NCI-H1092 (cell line): ENCODE data around the gene CHRNA3.

Source experiments
- DNase-seq: peaks from one replicate; lab custom pipeline; 2025; lab: John Stamatoyannopoulos, UW

The CHRNA3 gene

GRCh38 chr15:78636378-78636859, 15.6 kb upstream of the CHRNA3 start:
- no peak for DNase-seq

GRCh38 chr15:78635346-78635745, 14.6 kb upstream of the CHRNA3 start:
- DNase-seq: no peak

- DNase-seq: no peak
These were observed 13.7 kb upstream of the CHRNA3 start for GRCh38 chr15:78634210-78635145.

DNA sequence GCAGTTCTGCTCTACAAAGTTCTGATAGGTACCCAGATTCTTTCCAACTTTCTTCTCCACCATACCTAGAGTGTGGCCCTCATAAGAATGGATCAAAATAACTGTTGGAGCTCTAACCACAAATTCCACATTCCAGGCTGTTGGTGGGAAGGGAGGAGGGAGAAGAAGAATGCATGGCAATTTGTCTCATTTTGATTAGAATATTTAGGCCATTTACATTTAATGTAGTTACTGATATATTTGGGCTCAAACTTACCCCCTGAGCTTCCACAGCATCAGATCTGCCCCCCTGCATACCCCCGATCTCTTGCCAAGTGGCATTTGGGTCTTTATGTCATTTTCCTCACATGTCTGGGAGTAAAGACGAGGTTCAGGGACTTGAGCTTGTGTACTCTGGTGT, 12.6 kb upstream of the CHRNA3 start:
- no peak for DNase-seq

GRCh38 chr15:78630886-78631633, 10.3 kb upstream of the CHRNA3 start:
- no peak for DNase-seq

DNA sequence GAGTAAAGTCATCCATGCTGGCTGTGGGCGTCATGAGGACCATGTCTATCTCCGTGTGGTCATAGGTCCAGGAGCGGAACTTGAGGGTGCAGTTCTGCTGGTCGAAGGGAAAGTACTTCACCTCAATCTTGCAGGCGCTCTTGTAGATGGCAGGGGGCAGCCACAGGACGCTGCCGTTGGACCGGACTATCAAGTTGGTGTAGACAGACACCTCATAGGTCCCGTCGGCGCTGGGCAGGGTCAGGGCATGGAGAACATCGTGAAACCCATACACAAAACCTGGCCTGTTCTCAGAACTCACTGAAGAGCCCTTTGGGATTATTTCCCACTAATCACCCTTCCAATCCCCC, 8.9 kb upstream of the CHRNA3 start:
- no peak for DNase-seq

- no peak for DNase-seq
These were observed 8.4 kb upstream of the CHRNA3 start for GRCh38 chr15:78629031-78629715.

DNA sequence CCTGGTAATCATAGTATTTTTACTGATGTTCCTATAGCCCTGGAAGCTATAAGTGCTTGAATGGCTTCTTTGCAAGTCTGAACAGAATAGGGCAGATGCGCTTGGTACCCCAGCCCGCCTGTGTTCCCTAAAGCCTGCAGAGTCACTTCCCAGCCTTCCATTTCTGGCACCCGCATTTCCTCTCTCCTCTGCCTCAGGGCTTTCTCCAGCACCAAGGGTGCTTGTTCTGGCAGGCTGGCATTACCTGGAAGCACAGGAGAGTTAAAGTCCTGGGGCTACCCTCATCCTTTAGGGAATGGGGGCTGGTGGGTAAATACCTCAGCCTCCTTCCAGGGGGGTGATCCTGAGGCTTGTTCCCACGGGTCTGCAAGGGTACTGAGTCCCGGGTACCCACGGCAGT, 7.4 kb upstream of the CHRNA3 start:
- no peak for DNase-seq

- DNase-seq: no peak
These were observed 6.6 kb upstream of the CHRNA3 start for GRCh38 chr15:78627348-78627747.

DNA sequence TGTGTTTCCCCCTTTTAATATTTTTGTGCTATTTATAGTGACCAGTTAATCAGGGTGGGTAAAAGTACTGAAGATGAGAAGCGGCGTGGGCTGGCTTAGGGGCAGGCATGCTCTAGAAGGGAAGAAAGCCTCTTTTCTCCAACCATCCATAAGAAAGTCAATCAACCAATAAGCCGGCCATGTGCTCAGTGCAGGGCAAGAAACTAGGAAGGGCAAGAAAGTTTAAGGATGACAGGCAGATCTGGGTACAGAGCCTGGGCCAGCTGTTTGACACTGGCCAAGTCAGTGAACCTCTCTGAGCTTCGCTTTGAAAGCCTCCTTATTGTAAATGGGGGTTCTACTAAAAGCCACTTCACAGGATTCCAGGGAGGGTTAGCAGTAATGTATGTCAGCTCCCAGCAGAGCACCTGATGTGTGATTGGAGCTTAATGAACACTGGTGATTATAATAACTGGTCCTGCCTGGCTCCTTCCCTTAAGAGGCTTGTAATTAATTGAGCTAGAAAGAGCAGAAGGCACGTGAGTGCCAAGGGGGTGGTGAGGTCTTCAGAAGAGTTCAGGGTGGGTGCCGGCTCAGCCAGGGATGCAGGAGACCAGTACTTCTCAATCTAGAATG, 5.7 kb upstream of the CHRNA3 start:
- no peak for DNase-seq

- no peak for DNase-seq
These were observed 4.9 kb upstream of the CHRNA3 start for GRCh38 chr15:78625606-78626280.

GRCh38 chr15:78624651-78625590, 4.1 kb upstream of the CHRNA3 start:
- DNase-seq: no peak

DNA sequence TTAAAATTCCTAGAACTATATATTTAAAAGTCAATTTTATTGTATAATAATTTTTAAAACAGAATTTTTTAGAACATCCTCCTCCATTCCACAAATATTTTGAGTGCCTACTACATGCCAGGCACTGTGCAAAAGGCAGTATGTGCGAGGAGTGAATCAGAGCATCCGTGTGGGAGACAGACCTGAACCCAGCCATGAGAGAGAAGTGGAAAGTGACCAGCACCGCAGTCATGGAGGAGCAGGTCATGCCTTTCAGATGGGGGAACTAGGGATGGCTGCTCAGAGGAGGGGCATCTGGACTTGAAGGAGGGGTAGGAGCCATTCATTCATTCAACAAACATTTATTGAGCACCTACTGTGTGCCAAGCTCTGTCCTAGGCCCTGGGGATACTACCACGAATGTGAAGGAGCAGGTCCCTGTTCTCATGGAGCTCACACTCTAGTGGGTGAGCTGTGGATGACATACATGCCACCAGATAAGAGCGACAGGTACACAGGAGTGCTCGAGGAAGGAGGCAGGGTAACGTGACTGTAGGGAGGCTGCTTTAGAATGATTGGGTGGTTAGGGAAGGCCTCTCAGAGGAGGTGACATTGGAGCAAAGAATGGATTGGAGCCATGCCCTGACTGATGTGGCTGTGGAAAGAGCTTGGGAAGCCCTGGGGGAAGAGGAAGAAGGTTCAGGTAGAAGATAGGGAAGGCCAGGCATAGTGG, 3.1 kb upstream of the CHRNA3 start:
- no peak for DNase-seq

DNA sequence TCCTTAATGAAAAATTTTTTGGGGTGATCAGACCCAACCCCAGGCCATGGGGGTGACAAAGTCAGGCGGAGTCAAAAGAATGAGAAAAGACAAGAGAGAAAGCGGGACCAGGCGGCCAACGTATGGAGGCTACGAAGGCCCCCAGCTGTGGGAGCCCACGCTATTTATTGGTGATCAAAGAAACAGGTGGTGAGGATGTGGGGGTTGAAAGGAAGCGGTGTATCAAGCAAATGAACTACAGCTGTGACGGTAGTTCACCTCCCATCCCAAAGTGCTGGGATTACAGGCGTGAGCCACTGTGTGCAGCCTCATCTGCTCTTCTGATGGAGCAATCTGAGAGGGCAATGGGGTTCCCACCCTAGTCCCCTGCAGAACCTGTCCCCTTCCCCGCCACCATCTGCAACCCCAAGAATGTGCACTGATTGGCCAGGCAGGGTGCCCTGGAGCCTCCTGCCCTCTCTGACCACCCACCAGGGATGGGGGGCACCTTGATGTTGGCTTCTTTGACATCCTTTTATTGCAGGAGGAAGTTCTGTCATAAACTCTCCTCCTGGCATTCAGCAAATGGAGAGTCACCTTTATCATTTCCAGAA, 1.1 kb upstream of the CHRNA3 start:
- DNase-seq: no peak

- DNase-seq: no peak
These were observed 722 bp downstream of the CHRNA3 start for GRCh38 chr15:78620021-78620526.

GRCh38 chr15:78619022-78619950, 1.5 kb downstream of the CHRNA3 start:
- no peak for DNase-seq

GRCh38 chr15:78618490-78618934, 2.3 kb downstream of the CHRNA3 start:
- DNase-seq: peak; percentile 77

GRCh38 chr15:78618064-78618463, 2.7 kb downstream of the CHRNA3 start:
- no peak for DNase-seq
